Measurements from ENCODE around the gene UCN. TPM values are rescaled to one million over a fixed set of nuclear protein-coding genes. Genes with fewer than 3 reads are reported as not detected.
"Not testable (repeated sequence)": the region's sequence is repeated elsewhere in the genome, so short reads cannot be mapped to it uniquely, and the experiment has no call there.

The UCN gene
- total and polyA plus RNA-seq, 10 donors, result 1.9 to 4.4 (median 2.5) TPM

DNA sequence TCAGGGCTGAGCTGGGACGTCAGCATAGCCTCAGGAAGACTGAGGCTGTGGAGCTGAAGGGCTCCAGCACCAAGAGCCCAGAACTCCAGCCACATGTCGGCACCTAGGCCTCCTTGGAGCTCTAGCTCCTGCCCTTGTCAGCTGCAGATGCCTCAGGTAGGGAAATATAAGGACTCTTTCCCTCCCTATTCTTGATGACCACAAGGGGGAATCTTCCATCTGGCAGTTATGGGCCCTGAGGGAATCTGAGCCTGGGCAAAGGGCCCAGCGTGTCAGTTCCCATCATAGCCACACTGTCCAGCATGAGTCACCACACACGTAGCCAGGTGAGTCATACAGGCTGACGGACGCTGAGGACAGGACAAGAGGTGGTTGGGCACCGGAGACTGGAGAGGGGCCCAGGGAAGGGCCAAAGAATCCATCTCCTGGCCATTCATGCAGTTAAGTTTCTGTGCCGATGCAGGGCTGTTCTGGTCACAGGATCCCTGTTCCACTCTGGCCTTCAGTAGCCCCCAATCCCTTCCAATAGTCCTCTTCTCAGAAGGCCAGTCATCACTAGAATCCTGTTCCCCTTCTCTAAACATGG lies 12.8 kb upstream of the UCN start:
- Histone ChIP-seq H3K4me3 (no peak overlapping the region), H3K27ac (no peak overlapping the region), H3K9me3 (no peaks in the 10 kb centered on the region), H3K36me3 (peaks cover 0 to 37% (median 3%) of the 10 kb centered on the region in 6 donors), H3K4me1 (peaks cover 9 to 30% (median 22%) of the 10 kb centered on the region in 6 donors), H3K27me3 (replicated peaks in 1 of 7) (no peaks in the 10 kb centered on the region)
- TF ChIP-seq POLR2AphosphoS5 (IDR thresholded peaks at IDR 0.05) (no peak), POLR2A (IDR thresholded peaks at IDR 0.05) (no peak)
- TF ChIP-seq, protein P1, sequence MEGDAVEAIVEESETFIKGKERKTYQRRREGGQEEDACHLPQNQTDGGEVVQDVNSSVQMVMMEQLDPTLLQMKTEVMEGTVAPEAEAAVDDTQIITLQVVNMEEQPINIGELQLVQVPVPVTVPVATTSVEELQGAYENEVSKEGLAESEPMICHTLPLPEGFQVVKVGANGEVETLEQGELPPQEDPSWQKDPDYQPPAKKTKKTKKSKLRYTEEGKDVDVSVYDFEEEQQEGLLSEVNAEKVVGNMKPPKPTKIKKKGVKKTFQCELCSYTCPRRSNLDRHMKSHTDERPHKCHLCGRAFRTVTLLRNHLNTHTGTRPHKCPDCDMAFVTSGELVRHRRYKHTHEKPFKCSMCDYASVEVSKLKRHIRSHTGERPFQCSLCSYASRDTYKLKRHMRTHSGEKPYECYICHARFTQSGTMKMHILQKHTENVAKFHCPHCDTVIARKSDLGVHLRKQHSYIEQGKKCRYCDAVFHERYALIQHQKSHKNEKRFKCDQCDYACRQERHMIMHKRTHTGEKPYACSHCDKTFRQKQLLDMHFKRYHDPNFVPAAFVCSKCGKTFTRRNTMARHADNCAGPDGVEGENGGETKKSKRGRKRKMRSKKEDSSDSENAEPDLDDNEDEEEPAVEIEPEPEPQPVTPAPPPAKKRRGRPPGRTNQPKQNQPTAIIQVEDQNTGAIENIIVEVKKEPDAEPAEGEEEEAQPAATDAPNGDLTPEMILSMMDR (IDR thresholded peaks at IDR 0.05 in 8 of 11, conservative IDR thresholded peaks at IDR 0.05 in 3 of 11), result no peak
- DNase-seq, result no peak
- intact Hi-C loops (cut with DNase I; ENCODE audit: low total_unique reads), result no loop called here
- 68 to 85% (median 83%) methylated on average over 8 of the region's 8 CpGs for WGBS, 5 donors

DNA sequence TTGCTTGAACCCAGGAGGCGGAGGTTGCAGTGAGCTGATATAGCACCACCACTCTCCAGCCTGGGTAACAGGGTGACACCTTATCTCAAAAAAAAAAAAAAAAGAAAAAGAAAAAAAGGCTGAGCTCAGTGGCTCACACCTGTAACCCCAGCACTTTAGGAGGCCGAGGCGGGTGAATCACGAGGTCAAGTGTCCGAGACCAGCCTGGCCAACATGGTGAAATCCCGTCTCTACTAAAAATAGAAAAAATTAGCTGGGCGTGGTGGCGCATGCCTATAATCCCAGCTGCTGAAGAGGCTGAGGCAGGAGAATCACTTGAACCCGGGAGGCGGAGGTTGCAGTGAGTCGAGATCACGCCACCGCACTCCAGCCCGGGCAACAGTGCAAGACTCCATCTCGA lies 11.6 kb upstream of the UCN start:
- 92 to 96% (median 95%) methylated on average over 15 of the region's 15 CpGs for WGBS, 5 donors
- H3K27me3 ChIP-seq (replicated peaks in 1 of 7); intact Hi-C loops (cut with DNase I; ENCODE audit: low total_unique reads); H3K27ac ChIP-seq; H3K4me3 ChIP-seq; H3K9me3 ChIP-seq: not testable (repeated sequence)
- peaks cover 9 to 30% (median 22%) of the 10 kb centered on the region in 6 donors for H3K4me1 ChIP-seq
- H3K36me3 ChIP-seq, result peaks cover 0 to 46% (median 0%) of the 10 kb centered on the region in 6 donors
- DNase-seq, result peak; percentile 7

DNA sequence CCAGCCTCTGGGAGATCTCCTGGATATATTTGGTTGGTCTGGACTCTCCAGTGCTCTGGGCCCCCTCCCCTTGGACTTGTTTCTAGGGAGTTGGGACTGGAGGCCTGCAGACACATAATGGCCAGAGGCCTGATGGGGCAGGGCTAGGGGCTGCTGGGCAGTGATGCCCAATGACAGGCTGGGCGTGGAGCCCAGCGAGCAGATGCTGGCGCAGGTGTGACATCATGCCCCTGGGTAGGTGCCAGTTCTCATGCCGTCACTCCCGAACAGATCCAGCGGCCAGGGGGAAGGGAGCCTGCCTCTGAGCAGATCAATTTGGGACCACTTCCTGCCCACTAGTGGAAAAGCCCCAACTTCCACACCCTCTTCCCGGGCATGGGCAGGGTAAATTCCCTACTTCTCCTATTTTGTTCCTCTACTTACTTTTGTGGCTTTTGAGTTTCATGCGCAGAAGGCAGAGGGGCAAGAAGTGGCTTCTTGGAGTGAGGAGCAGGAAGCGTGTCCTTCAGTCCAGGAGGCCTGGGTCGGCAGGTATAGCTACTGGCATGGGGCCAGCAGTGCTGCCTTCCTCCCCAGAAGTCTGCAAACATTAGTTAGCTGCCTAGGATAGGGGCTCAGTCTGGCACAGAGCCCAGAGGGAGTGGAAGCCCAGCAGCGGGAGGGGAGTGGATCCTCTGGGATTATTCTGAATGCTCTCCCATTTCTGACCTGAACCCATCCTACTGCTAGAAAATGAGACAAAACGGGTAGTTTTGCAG lies 8.6 kb upstream of the UCN start:
- 74 to 85% (median 81%) methylated on average over 12 of the region's 12 CpGs for WGBS, 5 donors

DNA sequence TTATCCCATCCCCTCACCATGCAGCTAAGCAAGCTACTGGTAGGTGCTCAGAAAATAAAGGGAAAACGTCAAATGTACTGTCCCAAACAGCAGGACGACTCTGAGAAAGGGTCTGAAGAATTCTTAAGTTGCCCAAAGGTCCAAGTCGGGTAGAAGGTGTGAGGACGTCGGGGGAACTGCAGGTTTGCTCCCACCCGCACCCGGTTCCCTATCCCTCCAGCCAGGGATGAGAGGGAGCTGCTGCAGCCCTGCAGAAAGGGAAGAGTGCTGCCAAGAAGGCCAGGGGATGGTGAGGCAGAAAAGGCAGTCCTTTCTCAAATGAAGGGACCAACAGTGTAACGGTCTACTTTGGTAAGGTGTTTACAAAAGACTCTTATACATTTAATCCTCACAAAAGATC lies 6.9 kb upstream of the UCN start:
- WGBS, 5 donors, result 79 to 93% (median 87%) methylated on average over 8 of the region's 8 CpGs
- peak; percentile 48 for DNase-seq
- no peaks in the 10 kb centered on the region for H3K27me3 ChIP-seq (replicated peaks in 1 of 7)
- intact Hi-C loops (cut with DNase I; ENCODE audit: low total_unique reads), result no loop called here
- TF ChIP-seq POLR2AphosphoS5 (IDR thresholded peaks at IDR 0.05) (no peak), POLR2A (IDR thresholded peaks at IDR 0.05) (no peak)
- TF ChIP-seq, protein P1 (IDR thresholded peaks at IDR 0.05 in 8 of 11, conservative IDR thresholded peaks at IDR 0.05 in 3 of 11), result no peak
- no peak overlapping the region for H3K4me3 ChIP-seq
- no peaks in the 10 kb centered on the region for H3K9me3 ChIP-seq
- no peaks in the 10 kb centered on the region for H3K4me1 ChIP-seq
- peaks cover 0 to 79% (median 11%) of the 10 kb centered on the region in 6 donors for H3K36me3 ChIP-seq
- no peak overlapping the region for H3K27ac ChIP-seq

More for the DNA sequence above, 8.6 kb upstream of the UCN start:
- Histone ChIP-seq H3K4me1 (peaks cover under 1 to 12% (median 7%) of the 10 kb centered on the region in 6 donors), H3K9me3 (no peaks in the 10 kb centered on the region), H3K4me3 (no peak overlapping the region), H3K27ac (no peak overlapping the region), H3K36me3 (peaks cover 0 to 63% (median 5%) of the 10 kb centered on the region in 6 donors), H3K27me3 (replicated peaks in 1 of 7) (no peaks in the 10 kb centered on the region)
- intact Hi-C loops (cut with DNase I; ENCODE audit: low total_unique reads), result no loop called here
- peak; percentile 36 for DNase-seq
- TF ChIP-seq POLR2AphosphoS5 (IDR thresholded peaks at IDR 0.05), result no peak
- no peak for TF ChIP-seq POLR2A (IDR thresholded peaks at IDR 0.05)
- TF ChIP-seq, protein P1 (IDR thresholded peaks at IDR 0.05 in 8 of 11, conservative IDR thresholded peaks at IDR 0.05 in 3 of 11), result no peak

Measured in spleen (tissue), 11 donors.